NCI-H2107 treated with DMSO at 0.1 percent for 48 hours (cell line): ENCODE data around the gene ACBD5.
"Not testable (repeated sequence)": the region's sequence is repeated elsewhere in the genome, so short reads cannot be mapped to it uniquely, and the experiment has no call there.

Experiments used
- DNase-seq: peaks from one replicate; lab custom pipeline; 2025; ENCODE audit not compliant: unreplicated experiment; lab: John Stamatoyannopoulos, UW

The ACBD5 gene, protein sequence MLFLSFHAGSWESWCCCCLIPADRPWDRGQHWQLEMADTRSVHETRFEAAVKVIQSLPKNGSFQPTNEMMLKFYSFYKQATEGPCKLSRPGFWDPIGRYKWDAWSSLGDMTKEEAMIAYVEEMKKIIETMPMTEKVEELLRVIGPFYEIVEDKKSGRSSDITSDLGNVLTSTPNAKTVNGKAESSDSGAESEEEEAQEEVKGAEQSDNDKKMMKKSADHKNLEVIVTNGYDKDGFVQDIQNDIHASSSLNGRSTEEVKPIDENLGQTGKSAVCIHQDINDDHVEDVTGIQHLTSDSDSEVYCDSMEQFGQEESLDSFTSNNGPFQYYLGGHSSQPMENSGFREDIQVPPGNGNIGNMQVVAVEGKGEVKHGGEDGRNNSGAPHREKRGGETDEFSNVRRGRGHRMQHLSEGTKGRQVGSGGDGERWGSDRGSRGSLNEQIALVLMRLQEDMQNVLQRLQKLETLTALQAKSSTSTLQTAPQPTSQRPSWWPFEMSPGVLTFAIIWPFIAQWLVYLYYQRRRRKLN

DNA sequence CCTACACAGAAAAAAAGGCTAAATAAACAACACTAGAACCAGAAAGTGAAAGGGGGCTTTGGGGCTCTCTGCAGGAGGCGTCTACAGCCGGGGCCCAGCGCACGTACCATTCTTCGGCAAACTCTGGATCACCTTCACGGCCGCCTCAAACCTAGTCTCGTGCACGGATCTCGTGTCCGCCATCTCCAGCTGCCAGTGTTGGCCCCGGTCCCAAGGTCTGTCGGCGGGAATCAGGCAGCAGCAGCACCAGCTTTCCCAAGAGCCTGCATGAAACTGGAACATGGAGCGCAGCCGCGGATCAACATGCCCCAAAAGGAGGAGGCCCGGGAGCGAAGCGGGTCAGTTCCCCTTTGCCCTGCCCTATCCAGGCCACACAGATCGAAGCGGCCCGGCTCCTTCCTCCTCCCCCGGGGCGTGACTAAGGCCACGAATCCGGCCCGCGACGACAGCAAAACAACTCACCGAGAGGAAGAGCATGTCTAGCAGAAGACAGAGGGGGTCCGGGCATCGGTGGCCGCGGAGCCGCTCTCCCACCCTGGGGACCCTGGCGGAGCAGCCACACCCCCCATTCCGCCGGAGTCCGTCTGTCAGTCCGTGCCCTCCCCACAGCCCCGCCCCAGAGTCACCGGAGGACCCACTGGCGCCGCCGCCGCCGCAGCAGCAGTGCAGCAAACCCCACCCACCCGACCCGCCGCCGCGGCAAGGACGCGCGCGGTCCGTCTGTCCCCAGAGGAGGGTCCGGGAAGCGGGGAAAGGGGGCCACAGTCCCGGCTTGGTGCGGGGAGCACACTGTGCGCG is at the start of gene ACBD5:
Gene ACBD5, minus strand, starts transcription at position 586 of the 798 bp plus-strand sequence. Its CDS starts 109 bp downstream, at position 477.
- DNase-seq: peak; percentile 40

DNA sequence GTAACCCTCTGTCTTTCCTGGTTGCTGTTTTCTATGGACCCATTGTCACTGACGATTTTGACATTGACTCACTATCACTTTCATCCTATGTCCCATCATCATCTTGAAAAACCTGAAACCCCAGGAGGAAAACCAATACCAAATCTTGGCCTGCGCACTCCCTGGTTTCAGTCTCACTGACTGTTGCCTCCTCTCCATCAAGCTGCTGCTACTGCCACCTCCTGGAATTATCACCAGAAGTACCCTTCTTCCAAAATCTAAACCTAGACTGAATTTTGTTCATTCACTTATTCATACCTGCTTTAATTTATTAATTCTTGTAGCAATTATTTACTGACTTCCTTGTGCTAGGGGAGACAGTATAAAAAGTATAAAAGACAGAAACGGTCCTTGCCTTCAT is 44.5 kb upstream of the ACBD5 start:
- no peak for DNase-seq

DNA sequence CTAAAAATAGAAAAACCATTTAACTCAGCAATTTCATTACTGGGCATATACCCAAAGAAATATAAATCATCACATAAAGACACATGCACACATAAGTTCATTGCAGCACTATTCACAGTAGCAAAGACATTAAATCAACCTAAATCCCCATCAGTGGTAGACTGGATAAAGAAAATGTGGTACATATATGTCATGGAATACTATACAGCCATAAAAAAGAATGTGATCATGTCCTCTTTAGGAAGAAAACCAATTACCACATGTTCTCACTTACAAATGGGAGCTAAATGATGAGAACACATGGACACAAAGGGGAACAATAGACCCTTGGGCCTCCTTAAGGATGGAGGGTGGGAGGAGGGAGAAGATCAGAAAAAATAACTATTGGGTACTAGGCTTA is 36.0 kb upstream of the ACBD5 start:
- no peak for DNase-seq

DNA sequence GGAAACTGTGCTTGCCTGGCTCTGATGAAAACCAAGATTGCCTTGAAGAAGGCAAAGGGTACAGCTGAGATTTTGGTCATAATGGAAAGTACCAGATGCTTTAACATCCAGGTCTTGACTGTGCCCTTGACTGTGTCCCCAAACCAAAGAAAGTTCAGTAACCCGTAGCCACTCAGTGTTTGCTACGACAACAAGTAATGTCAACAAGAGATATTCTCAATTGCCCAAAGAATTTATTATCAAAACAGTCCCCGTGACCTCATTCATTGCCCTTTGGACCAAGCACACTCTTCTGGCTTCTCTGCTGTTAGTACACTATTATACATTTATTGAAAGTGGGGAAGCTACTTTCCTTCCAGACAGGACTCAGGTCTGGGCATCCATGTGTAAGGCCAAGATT is 25.4 kb upstream of the ACBD5 start:
- not testable (repeated sequence) for DNase-seq

DNA sequence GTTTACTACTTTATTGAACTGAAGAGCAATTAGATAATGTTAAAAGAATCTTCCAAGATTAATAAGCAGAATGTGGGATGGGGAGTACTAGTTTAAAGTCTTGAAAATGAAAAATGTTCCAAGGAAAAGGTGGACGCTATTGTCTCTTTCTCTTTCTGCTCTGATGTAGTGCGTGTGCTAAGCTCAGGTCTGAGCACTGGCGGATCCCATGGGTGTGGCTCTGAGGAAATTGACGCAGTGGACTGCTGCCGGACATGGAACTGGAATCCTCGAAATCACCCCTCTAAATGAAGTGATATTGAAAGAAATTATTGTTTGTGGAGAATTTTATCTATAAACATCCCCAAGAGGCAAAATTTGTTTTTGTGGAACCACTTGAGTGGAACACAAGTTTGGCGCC is 22.2 kb upstream of the ACBD5 start:
- DNase-seq: not testable (repeated sequence)

DNA sequence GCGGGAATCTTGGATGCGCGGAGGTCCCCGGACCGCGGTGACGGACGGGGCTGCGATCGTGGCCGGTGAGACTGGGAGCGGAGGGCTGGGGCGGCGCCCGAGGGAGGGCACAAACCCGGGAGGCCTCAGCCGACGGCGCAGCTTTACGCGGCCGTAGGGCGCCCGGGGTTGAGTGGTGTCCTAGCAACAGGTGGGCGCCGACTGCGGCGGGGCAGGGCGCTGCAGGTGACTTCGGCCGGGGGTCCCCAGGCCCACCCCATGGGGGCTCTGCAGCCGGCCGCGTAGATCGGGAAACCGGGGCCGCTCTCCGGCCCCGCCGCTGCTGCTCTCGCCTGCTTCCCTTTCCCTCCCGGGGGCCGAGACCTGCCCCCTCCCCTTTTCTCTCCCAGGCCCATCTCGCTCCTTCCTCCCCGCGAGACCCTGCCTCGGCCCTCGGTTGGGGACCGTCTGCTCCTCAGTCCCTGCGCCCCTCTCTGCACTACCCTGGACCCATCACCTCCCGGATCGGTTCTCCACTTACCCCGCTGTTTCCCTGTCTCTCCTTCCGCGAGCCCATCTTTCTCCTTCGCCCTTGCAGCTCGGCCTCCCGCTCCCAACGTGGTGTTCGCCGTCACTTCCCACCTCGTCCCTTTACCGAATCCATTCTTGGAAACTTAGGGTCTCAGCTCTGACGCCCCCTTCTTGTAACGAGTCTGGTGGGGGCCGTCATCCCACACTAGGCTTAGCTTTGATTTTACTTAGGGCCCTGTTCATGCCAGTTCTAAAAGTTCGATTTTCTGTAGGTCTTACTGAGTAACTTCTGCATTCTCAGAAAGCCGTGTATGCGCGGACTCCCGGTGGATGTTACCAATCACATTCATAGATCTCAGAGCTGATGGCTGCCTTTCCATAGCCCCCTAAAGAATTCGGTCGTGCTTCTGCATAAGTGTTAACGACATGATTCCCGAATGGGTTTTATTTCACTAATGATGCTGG is 18.5 kb upstream of the ACBD5 start:
- no peak for DNase-seq

DNA sequence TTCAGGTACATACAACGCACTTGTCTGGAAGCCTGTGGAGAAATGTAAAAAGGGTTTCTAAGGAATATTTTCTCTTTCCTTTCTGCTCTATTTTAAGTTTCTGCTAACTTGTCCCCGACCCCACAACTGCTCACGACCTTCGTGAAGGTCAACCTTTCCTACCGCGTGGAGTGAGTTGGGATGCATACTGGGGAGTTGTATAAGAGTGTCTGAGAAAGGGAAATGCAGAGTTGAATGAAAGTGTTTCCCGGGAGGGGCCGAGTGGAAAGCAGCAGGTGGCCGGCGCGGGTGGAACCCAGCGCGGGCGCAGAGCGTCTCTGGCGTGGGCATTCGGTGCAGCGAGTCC is 17.9 kb upstream of the ACBD5 start:
- DNase-seq: no peak

DNA sequence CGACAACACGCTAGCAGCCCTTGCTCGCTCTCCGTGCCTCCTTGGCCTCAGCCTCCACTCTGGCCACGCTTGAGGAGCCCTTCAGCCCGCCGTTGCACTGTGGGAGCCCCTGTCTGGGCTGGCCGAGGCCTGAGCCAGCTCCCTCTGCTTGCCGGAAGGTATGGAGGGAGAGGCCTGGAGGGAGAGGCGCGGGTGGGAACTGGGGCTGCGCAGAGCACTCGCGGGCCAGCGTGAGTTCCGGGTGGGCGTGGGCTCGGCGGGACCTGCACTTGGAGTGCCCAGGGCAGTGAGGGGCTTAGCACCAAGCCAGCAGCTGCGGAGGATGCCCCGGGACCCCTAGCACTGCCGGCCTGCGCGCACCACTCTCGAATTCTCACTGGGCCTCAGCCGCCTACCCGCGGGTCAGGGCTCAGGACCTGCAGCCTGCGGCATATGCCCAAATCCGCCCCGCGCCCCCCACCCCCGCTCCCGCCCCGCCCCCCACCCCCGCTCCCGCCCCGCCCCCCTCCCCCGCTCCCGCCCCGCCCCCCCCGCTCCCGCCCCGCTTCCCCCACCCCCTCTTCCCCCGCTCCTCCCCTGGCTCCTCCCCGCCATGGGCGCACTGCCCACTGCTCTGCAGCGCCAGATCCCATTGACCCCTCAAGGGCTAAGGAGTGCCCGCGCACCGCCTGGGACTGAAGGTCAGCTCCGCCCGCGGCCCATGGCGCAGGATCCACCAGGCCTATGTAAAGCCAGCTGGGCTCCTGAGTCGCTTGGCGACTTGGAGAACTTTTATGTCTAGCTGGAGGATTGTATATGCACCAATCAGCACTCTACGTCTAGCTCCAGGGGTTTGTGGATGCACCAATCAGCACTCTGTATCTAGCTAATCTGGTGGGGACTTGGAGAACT is 15.9 kb upstream of the ACBD5 start:
- DNase-seq: no peak

DNA sequence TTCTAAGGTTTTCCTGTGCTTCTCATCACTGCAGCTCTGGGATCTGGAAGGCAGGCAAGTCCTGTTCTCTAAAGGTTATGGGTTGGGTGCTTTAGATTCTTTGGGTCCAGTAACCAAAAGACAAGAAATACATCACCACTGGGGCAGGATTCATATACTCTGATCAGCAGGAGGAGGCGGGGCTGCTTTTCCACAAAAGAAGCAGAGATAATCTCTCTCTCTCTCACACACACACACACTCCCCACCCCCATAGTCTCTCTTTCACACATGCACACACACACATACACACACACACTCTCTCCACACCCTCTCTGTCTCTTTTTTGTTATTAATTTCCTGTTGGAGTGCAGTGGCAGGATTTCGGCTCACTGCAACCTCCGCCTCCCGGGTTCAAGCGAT is 13.0 kb upstream of the ACBD5 start:
- DNase-seq: no peak

DNA sequence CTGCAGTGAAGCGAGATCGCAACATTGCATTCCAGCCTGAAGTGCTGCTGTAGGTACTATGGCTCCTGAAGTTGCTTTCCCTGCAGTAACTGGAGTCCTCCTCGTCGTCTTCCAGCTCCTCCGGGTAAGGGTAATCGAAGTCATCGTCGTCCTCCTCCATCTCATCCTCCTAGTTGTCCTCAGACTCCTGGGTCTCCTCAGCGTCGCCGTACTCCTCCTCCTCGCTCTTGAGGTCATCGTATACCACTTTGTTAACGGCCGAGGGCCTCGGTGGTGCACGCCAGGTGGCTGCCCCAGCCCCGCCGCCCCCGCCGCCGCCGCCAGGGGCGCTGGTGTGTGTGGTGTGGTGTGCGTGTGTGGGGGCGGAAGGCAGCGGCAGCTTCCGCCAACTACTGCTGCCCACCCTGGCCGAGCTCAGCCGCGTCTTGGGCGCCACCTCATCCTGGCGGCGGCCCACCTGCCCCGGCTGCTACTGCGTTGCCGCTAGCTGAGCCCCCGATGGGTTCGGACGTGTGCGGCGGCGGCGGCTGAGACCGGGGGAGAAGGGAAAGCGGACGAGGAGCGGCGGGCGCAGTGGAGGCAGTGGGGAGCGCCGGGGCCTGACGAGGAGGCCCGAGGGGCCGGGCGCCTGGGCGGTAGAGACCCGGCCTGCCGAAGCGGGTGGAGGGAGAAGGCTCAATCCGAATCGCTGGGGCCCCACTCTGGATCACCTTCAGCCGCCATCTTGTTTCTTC is 11.8 kb upstream of the ACBD5 start:
- DNase-seq: no peak

DNA sequence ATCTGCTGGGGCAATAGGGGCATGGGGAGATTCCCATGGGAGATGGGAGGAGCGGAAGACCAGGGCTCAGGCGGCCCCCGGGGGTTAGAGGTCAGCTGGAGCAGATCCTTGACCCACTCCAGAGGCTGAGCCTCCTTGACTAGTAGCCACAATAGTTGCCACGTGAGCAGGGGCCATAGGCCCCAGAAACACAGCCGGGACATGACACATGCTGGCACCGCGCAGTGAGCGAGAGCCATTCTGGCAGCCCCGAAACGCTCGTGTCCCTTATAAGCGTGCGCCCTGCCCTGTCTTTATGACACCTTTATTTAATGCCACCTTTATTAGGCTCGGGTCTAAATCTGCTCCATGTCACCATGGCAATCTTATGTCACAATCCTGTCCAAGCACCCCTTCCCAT is 11.0 kb upstream of the ACBD5 start:
- DNase-seq: no peak

DNA sequence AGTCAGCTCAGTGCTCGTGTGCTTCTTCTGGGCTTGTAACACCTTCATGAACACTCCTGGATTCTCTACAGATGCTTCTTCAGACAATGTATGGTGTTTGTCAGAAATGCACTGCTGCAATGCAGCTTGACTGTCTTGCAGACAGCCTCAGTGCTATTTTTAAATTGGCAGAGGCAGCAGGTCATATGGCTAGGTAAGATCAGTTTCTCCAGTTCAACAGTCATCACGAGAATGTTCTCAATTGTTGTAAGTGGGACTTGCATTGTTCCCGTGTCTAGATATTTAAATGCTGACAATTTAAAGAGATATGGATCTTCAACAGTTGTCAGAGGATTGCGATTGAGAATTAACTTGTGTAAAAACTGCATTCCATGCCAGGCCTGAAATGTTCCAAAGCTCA is 7.6 kb upstream of the ACBD5 start:
- DNase-seq: no peak

DNA sequence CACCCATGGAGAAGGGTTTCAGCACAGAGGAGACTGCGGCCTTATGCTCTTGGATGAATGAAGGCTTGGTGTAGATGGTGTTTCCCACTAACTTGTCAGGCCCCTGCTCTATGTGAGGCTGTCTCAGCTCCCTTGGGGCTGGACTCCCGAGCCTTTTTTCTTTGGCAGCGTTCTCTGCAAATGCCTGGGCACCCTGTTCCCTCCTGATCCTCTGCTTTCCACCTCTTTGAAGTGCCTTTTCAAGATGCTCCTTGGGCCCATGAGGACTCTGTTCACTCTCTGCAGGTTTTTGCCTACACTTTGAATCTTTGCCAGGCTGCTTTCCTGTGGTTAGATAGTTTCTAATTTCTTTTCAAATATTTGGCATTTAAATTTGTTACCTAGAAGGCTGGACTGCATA is 6.8 kb upstream of the ACBD5 start:
- no peak for DNase-seq

DNA sequence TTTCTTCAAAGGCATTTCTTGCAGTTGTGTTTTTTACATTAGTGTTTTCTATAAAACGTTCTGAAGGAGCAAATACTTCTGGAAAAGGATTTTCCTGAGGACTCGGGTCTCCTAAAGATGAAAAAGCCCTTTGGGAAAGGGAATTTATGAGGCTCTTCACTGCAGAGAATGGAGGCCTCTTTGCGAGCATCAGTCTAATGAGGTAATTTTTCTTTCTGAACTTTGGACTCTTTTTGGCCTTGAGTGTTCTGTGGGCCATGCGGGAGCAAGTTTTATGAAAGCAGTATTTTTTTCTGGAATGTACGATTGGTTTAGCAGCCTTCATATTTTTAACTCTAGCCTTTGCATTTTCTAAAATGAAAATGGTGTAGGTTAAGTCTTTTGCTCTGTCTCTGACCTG is 6.4 kb upstream of the ACBD5 start:
- DNase-seq: no peak

DNA sequence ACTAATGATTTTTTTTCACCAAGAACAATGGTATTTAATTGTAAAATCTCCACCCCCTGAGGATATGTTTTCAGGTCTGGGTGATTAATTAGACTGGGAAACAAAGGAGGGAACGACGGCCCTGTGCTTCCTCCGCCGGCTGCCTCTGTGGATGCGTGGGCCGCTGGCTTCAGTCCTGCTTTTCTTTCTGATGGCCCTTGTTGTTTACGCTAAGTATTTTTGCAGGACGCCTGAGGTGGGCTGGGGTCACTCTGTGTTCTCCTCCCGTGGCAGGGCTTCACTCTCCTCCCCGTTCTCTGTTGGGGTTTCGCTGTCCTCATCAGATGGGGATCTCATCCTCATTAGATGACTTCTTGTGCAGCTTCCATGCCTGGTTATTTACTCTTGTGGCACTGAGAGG is 5.2 kb upstream of the ACBD5 start:
- DNase-seq: no peak

DNA sequence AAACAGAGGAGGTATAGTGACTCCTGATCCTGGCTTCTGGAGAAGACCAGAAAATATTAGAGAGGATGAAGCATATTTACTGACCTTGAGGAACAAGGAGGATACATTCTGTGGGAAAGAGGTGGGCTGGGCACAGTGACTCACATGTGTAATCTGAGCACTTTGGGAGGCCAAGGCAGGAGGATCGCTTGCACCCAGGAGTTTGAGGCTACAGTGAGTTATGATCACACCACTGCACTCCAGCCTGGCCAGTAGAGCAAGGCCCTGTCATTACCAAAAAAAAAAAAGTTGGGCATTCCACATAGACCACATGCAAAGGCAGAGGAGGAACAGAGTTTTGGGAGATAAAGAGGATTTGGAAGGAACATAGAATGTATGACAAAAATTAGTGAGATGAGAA is 4.4 kb upstream of the ACBD5 start:
- no peak for DNase-seq

DNA sequence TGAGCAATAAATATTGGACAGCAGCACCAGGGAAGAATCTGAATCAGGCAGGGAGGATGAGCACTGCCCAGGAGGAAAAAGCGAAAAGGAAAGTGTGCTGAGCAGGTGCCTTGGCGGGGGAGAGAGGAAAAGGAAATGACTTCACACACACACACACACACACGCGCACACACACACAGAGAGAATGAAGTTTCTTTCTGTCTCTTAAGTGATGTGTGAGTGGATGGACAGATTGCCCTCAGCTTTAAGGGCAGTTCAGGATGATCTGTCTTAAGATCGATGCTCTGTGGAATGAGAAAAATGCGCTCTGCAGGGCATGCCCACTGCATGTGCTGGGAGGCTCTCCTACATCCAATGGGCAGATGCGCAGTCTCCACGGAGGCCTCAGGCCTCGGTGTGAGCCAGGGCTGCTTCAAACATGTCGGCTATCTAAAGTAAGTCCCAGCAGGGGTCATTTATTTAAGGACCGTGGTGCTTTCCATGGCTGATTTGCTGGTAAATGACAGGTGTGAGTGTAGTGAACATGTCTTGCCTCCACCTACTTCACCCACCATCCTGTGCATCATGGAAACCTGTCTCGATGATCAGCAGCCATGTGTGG is 2.5 kb upstream of the ACBD5 start:
- DNase-seq: peak; percentile 43

DNA sequence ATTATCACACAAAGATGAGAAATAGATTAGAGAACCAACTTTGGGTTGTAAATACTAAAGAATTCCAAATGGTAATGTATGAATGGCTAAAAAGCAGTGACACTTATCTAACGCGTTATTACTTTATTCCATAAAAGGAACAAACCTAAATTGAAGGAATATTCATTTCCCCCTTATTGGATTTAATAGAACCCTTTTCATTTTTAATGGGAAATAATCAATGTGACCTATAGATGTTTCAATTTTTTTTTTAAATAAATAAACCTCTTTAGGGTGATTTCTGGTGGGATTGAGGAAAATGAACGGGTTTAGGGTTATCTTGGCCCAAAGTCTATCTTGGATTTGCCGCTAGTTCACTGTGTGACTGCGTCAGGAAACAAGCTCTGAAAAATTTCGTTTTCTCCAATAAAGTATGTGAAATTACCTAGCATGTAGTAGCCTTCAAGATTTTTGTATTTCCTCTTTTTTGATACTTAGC is 1.9 kb upstream of the ACBD5 start:
- no peak for DNase-seq
